GM18867 (cell line): ENCODE data around the gene CCNI.
A peak's percentile ranks its signal among the peaks of the same experiment; 100 is the strongest.
"Not testable (repeated sequence)": the region's sequence is repeated elsewhere in the genome, so short reads cannot be mapped to it uniquely, and the experiment has no call there.

ENCODE experiments used
- ATAC-seq: cut with Tn5 transposase; IDR thresholded peaks from one replicate; pipeline ENCODE4 v1.9.1; 2021; ENCODE audit warnings: mild to moderate bottlenecking, moderate library complexity; ENCODE audit not compliant: unreplicated experiment

CCNI gene

DNA sequence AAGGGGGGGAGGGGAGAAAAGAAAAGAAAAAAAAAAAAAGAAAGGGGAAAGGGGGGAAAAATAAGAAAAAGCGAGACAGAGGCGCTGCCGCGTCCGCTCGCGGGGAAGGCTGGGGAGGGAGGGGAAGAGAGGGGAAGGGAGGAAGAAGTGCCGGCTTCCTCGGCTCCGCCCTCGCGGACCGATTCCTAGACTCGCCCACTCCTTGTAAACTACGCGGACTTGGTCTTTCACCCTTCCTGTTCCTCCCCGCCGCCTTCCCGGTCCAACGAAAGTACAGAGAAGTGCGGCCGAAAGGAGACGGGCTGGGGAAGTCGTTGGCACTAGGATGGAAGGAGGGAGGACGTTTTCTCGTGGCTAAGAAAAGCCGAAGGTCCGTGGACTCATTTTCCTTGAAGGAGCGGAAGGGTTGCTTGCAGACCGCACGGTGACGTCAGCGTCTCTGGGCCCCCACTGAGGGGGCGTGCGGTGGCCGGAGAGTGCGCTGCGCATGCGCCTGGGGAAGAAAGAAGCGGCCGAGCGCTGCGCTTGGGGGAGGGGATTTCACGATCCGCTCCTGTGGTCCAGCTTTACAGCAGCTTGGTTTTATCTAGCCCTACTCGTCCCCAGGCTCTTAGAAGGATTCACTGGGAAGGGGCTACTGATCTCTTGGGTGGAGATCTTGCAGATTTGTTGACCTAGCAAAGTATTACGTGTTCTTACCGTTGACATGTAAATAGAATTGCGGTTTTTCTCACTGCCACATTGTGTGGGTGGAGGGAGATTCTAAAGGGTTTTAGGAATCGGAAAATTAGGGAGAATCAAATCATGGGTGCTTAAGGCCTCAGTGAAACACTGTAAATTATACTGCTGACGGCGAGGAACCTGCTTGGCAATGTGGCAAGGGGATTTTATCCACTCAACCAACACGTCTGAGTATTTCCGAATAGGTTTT, at the start of gene CCNI:
TSS of gene CCNI (minus strand) at position 121 of the 931 bp plus-strand sequence. CDS start 9,627 bp downstream, outside the sequence.
- ATAC-seq: peak; percentile 64

GRCh38 chr4:77124576-77124975, 48.8 kb upstream of the CCNI start:
- no peak for ATAC-seq

- ATAC-seq: no peak
Observed at GRCh38 chr4:77123411-77123810, 47.6 kb upstream of the CCNI start.

DNA sequence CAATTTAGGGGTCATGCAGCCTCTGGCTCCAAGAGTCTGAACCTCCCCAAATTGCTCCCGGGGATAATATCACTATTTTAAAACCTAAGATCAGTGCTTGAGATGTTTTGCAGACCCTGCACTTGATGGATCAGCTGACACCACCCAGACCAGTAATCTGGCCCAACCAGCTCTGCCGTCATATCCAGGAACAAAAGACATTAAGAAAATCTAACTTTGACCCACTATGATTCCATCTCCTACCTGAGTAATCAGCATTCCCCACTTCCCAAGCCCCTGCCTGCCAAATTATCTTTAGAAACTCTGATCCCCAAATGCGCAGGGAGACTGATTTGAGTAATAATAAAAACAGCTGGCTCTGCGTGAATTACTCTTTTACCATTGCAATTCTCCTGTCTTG, 46.9 kb upstream of the CCNI start:
- no peak for ATAC-seq

DNA sequence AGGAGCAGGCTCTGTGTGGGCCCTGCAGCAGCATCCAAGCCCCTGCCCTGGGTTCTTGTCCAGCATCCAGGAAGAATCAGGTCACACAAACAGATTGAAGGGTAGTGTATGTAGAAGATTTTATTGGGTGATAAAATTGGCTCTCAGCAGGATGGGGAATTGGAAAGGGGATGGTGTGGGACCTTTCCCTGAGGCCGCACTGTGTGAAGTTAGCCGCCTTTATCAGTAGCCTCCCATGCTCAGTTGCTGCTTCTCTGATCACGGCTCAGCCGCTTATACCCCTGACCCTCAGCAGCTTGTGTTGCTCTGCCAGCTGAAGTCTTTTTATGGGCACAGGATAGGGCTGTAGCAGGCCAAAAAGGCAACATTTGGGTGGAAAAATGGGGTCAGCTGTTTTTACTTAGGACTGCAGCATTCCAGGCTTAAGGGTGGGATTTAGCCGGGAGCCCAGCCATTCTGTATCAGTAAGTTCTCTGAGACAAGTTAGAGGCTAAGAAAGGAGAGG, 46.0 kb upstream of the CCNI start:
- no peak for ATAC-seq

DNA sequence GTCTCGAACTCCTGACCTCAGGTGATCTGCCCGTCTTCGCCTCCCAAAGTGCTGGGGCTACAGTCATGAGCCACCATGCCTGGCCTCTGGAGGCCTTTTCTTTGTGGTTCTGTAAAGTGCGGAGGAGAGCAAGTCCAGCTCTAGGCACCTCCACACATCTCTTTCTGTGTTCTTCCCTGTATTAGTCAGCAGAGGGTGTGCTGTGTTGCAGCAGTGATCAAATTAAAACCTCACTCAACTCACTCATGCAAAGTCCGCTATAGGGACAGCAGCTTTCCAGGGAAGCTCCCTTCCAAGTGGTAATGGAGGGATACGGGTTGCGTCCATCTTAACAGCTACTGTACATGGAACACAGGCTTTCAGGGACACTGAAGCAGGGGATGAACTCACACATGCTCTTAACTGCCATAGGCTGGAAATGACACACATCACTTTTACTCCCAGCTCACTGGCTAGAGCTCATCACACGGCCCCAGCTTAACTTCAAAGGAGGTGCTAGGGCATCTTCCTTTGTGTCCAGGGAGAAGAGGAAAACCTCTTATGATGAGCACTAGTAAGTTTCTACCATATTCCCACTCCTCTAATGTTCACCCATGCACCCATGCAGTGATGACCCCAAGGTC, 45.2 kb upstream of the CCNI start:
- ATAC-seq: peak; percentile 91

- ATAC-seq: no peak
Observed at GRCh38 chr4:77117721-77118120, 41.9 kb upstream of the CCNI start.

DNA sequence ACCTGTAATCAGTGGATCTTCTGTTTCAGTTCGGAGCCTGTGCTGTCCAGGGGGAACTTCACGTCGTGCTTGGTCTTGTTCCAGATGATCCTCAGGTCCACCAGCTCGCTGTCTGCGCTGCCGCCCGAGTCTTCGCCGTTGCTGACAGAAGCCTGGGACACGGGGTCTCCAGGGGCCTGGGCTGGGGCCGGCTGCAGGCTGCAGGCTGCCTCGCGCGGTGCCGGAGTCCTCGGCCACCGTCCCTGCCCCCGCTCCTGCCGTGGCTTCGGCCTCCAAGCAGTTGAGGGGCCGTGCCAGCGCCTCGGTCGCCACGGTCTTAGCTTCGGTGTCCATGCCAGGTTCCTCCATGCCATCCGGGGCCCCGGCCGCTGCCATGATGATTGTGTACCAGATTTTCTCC, 37.3 kb upstream of the CCNI start:
- no peak for ATAC-seq

DNA sequence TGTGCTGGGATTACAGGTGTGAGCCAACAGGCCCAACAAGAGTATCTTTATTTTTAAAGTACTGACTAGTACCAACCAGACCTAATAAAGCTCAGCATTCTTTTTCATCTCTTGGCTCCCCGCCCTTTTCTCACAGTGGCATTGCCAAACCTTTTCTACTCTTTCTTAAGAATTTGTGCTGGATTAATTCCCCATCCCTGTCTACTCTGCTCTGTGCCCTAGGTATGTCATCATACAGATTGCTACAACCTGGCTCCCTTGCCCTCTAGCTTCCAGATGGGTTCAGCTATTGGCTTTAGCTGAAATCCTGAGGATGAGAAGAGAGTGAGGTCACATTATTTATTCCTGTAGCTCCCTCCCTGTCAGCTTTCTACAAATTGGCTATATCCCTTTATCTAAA, 34.9 kb upstream of the CCNI start:
- no peak for ATAC-seq

DNA sequence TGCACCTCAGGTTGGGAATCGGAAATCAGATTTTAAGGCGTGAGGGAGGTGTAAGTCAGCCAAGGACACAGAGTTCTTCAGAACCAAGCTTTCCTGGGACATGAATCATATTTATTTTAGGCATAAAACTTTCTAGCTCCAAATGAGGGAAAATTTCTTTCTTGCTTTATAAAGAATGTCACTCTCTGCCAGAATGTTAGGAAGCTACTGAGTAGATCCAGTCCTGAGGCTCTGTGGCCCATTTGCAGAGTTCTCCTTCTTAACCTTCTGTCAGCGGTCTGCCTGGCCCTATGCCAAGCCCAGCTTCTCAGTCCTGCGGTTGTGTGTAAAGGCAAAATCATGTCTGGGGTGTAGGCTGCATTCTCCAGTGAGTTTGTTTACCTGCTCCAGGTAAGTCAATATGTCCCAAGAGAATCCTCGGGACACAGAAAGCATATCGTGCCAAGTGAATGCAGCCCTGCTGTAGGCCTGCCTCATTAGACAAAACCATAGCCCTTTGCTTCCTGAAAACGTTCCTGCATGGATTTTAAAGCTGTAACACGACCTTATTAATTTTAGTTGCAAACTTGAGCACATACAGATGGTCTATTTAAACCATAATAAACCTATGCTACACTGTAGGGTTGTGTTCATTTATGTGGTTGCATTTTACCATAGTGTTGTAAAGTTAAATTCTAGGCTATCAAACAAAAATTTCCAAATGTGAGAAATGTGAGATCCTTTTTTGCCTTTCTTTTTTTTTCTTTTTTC, 29.2 kb upstream of the CCNI start:
- ATAC-seq: no peak

GRCh38 chr4:77104388-77104787, 28.6 kb upstream of the CCNI start:
- no peak for ATAC-seq

DNA sequence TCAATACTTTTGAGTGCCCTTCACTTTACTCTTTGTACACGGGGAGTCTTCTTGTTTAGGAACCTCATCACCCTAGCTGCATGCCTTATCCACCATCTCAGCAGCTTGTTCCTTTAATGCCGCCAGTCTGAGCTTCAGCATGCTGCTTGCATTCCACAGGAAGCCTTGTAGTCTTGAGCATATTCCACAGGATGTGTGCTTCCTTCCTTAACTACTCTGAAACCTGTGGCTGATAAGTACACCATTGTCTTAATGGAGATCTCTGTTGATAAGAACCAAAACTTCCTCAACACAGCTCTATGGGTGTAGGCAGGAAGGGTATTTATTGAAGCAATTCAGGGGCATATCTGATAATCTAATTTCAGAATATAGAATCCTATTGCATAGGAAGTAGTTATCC, 24.4 kb upstream of the CCNI start:
- ATAC-seq: no peak

DNA sequence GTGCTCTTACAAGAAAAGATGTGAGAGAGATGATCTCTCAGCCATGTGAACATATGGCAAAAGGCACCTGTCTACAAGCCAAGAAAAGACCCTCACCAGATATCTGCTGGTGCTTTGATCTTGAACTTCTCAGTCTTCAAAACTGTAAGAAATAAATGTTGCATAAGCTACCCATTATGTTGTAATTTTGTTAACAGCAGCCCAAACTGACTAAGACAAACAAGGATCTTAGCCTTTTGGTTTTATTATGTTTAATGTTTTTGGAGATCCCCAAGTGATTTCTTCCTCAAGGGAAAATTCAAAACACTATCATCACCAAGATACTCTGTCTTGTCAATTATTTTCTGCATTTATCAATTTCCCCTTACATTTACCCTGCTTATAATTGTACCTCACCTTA, 21.8 kb upstream of the CCNI start:
- ATAC-seq: no peak

DNA sequence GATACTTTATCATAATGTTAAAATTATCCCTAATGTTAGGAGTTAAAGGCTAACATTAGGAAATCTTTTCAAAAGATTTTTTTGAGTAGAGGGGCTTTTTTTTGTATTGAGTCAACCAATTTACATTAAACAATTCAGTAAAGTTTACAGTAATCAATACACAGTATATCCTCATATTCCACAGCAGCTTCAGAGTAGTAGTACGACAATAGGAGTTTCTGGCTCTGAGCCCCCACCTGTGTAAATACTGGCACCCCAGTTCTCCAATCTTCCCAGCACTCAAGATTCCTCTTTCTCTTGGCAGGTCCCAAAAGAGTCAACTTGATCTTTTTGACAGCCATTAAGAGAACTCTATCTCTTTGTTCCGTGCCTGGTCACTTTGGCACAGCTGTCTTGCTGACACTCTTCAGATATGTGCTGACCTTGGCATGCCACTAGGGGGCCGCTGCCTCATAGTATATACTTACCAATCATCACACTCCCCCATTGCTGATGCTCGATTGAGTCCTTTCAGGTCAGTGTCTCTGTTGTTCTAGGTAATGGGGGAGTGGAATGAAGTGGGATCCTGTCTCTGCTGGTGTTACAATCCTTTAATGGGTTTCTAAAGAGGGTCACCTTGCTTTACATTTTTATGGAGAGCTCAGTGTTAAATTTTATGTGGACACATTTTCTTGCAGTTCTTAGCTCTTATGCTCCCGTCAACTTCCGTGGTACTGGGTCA, 19.5 kb upstream of the CCNI start:
- ATAC-seq: peak; percentile 98

DNA sequence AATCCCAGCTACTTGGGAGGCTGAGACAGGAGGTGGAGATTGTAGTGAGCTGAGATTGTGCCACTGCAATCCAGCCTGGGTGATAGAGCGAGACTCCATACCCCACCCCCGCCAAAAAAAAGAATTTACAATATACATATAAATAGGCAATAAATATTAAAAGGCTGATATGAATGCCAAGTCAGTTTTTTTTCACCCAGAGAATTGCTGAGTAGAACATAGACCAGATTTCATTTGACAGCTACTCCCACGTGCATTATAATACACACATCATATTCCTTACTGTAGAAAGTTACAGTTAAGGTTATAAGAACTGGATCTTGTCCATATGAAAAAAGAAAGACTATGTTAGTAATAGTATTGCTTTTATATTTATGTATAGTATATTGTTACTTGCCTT, 18.7 kb upstream of the CCNI start:
- no peak for ATAC-seq

DNA sequence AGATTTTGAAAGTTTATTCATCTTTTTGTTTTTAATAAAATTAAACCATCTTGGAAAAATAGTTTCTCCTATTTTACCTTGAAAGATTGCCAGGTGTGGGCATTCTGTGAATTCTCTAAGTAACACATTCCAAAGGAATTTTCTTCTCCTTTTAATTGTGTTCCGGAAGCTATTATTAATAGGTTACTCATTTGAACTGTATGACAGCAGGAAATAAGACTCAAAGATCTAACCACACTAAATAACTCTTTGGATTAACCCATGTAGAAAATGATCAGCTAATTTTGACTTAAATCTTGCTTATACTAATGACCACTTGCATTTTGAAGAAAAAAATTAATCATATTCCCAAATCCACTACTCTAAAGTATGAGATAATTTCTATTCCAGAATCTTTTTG, 17.6 kb upstream of the CCNI start:
- no peak for ATAC-seq

GRCh38 chr4:77092975-77093374, 17.2 kb upstream of the CCNI start:
- no peak for ATAC-seq

DNA sequence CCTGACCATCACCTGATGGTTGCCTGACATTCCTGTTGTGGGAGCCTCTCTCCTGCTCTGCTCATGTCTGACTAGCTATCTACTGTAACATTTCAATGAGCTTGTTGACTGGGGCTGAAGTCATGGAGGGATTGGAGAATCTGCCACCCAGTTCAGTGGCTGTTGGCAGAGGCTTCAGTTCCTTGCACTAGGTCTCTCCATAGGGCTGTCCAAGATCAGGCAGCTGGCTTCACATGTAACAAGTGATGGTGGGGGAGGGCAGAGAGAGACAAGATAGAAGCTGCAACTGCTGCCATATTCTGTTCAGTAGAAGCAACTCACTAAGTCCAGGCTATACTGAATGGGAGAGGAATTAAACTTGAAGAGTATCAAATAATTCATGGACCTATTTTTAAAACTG, 14.1 kb upstream of the CCNI start:
- ATAC-seq: no peak

DNA sequence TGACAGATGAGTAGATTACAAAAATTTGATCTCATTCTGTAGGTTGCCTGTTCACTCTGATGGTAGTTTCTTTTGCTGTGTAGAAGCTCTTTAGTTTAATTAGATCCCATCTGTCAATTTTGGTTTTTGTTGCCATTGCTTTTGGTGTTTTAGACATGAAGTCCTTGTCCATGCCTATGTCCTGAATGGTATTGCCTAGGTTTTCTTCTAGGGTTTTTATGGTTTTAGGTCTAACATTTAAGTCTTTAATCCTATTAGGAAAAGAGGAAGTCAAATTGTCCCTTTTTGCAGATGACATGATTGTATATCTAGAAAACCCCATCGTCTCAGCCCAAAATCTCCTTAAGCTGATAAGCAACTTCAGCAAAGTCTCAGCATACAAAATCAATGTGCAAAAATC, 11.2 kb upstream of the CCNI start:
- not testable (repeated sequence) for ATAC-seq

- ATAC-seq: no peak
Observed at GRCh38 chr4:77084019-77084639, 8.3 kb upstream of the CCNI start.
